Upper lobe of left lung (tissue), 6 donors: Measurements from ENCODE around the gene B4GALNT2. TPM values are rescaled to one million over a fixed set of nuclear protein-coding genes. Genes with fewer than 3 reads are reported as not detected.

Source experiments
- ATAC-seq, 2 donors: fragments of 200-7000 bp; cut with Tn5 transposase; one replicate each; pipeline ENCODE4 v1.9.1; 2022; ENCODE audit warnings: mild to moderate bottlenecking in 2 of 2, moderate library complexity in 2 of 2; ENCODE audit not compliant: low FRiP score in 2 of 2
- DNase-seq, 2 donors: peaks; one replicate each; pipeline ENCODE4 v3.0.0-alpha.2; 2019 to 2020
- H3K27ac ChIP-seq, 4 donors: fragments of 200-600 bp; sonication (generic); one replicate each; pipeline ENCODE4 v1.5.1; 2016 to 2019
- H3K27me3 ChIP-seq, 4 donors: fragments of 200-600 bp; sonication (generic); one replicate each; pipeline ENCODE4 v1.5.1; 2017 to 2019
- H3K36me3 ChIP-seq, 4 donors: fragments of 200-600 bp; sonication (generic); one replicate each; pipeline ENCODE4 v1.5.1; 2016 to 2019
- H3K4me1 ChIP-seq, 4 donors: fragments of 200-600 bp; sonication (generic); one replicate each; pipeline ENCODE4 v1.5.1; 2018 to 2019
- H3K4me3 ChIP-seq, 4 donors: fragments of 200-600 bp; sonication (generic); one replicate each; pipeline ENCODE4 v1.5.1; 2017 to 2019; ENCODE audit warnings: mild to moderate bottlenecking in 2 of 4, moderate library complexity in 1 of 4
- H3K9me3 ChIP-seq, 4 donors: fragments of 200-600 bp; sonication (generic); one replicate each; pipeline ENCODE4 v1.5.1; 2018 to 2019
- EP300 ChIP-seq, 4 donors: sonication (generic); formaldehyde crosslinking; IDR thresholded peaks; one replicate each; pipeline ENCODE4 v1.5.1; 2017; ENCODE audit warnings: antibody characterized with exemption in 4 of 4, control low read depth in 2 of 4
- POLR2A ChIP-seq, 4 donors: fragments of 450-650 bp; IDR thresholded peaks; one replicate each; pipeline ENCODE4 v1.5.1; 2016 to 2017; ENCODE audit warnings: antibody characterized with exemption in 4 of 4, mild to moderate bottlenecking in 2 of 4
- POLR2AphosphoS5 ChIP-seq, 2 donors: sonication (generic); formaldehyde crosslinking; IDR thresholded peaks; one replicate each; pipeline ENCODE4 v1.5.1; 2017; ENCODE audit warnings: antibody characterized with exemption in 2 of 2
- WGBS, 2 donors: methylation state at CpG; one replicate each; pipeline ENCODE4 v1.1.5; 2017 to 2018; 5-methylcytosine and 5-hydroxymethylcytosine counted together
- total RNA-seq, 6 donors: library from RNA; depleted of rRNA in 4 of 6; stranded (reverse); fragments of >200 nt in 4 of 6; gene quantifications; one replicate each; pipeline versions ENCODE4 v1.1.0 to v1.2.1, GENCODE V29; 2016 to 2021
- TF ChIP-seq, protein P1 (sequence below), 6 experiments: fragments of 450-650 bp in 4 of 6; fragments of 200-600 bp in 2 of 6; sonication (generic) in 2 of 6; IDR thresholded peaks; one replicate each; pipeline ENCODE4 v1.5.1; 2016 to 2019; ENCODE audit warnings: antibody characterized with exemption in 6 of 6
- donor health status: DM: no; HTN: no; CAD: no; lungs with moderate emphysema.
- donor health status: DM: no; HTN: yes; CAD: no; lungs with severe emphysema.

The B4GALNT2 gene
- total RNA-seq, 6 donors from 2014 or later = 0.11 to 1.0 (median 0.16) TPM

DNA sequence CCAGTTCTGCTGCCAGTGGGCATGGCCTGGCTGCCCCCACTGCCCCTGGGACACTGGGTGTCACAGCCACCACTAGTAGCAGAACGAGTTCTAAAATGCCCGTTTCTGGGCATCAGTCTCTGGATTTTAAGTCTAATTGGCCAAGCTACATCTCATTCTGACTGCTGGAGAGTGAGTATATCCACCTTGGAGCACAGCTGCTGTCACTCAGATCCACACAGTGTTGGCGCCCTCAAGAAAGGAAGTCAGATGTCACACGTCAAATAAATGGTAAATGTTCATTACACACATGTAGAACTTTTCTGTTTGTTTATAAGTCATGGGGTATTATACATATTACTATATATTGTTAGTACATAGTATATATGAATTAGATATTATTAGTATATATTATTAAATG, 58.4 kb downstream of the B4GALNT2 start:
- 36 to 43% methylated on average over 4 of the region's 4 CpGs for WGBS, 2 donors
- Histone ChIP-seq H3K27me3 (no peaks in the 10 kb centered on the region), H3K4me3 (no peak overlapping the region), H3K9me3 (no peaks in the 10 kb centered on the region), H3K27ac (peak overlapping the region in 2 of 4 donors; percentile 12 to 92), H3K4me1 (peaks cover 0 to 13% (median 9%) of the 10 kb centered on the region in 4 donors), H3K36me3 (no peaks in the 10 kb centered on the region)
- no peak for ATAC-seq
- TF ChIP-seq POLR2A (IDR thresholded peaks at IDR 0.05) = no peak
- no peak for TF ChIP-seq EP300 (IDR thresholded peaks at IDR 0.05)
- no peak for TF ChIP-seq POLR2AphosphoS5 (IDR thresholded peaks at IDR 0.05)
- TF ChIP-seq, protein P1, sequence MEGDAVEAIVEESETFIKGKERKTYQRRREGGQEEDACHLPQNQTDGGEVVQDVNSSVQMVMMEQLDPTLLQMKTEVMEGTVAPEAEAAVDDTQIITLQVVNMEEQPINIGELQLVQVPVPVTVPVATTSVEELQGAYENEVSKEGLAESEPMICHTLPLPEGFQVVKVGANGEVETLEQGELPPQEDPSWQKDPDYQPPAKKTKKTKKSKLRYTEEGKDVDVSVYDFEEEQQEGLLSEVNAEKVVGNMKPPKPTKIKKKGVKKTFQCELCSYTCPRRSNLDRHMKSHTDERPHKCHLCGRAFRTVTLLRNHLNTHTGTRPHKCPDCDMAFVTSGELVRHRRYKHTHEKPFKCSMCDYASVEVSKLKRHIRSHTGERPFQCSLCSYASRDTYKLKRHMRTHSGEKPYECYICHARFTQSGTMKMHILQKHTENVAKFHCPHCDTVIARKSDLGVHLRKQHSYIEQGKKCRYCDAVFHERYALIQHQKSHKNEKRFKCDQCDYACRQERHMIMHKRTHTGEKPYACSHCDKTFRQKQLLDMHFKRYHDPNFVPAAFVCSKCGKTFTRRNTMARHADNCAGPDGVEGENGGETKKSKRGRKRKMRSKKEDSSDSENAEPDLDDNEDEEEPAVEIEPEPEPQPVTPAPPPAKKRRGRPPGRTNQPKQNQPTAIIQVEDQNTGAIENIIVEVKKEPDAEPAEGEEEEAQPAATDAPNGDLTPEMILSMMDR (IDR thresholded peaks at IDR 0.05) = no peak
- DNase-seq = peak in 1 of 2 donors; percentile 24

DNA sequence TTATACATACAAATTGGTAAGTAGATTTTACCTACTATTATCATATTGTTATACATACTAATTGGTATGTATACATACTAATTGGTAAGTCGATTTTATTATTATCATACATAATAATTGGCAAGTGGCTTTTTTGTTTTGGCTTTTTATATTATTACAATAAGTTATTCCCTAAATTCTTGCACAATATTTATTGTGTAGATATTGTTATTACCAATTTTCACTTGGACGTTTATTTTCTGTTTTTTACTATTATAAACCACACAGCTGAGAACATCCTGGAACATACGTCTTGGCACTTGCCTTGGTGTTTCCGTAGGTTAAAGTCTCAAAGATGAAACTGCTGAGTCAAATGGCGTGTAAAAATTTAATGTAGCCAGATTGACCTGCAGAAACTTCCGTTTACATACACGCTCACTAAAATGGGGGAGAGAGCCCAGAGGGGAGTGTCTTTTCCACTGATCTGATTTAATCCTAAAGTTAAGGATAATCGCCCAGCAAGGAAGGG, 58.9 kb downstream of the B4GALNT2 start:
- no peak for ATAC-seq
- peak overlapping the region; percentile 92 to 99 (median 96) for H3K27ac ChIP-seq
- H3K4me1 ChIP-seq = peaks cover 0 to 13% (median 9%) of the 10 kb centered on the region in 4 donors
- TF ChIP-seq, protein P1 (IDR thresholded peaks at IDR 0.05) = no peak
- no peak for TF ChIP-seq POLR2A (IDR thresholded peaks at IDR 0.05)
- no peak for TF ChIP-seq POLR2AphosphoS5 (IDR thresholded peaks at IDR 0.05)
- no peak for TF ChIP-seq EP300 (IDR thresholded peaks at IDR 0.05)
- H3K36me3 ChIP-seq = no peaks in the 10 kb centered on the region
- H3K9me3 ChIP-seq = no peaks in the 10 kb centered on the region
- H3K4me3 ChIP-seq = peak overlapping the region; percentile 37 to 88 (median 75)
- DNase-seq = no peak
- H3K27me3 ChIP-seq = no peaks in the 10 kb centered on the region
- 5 to 7% methylated on average over 8 of the region's 8 CpGs for WGBS, 2 donors

DNA sequence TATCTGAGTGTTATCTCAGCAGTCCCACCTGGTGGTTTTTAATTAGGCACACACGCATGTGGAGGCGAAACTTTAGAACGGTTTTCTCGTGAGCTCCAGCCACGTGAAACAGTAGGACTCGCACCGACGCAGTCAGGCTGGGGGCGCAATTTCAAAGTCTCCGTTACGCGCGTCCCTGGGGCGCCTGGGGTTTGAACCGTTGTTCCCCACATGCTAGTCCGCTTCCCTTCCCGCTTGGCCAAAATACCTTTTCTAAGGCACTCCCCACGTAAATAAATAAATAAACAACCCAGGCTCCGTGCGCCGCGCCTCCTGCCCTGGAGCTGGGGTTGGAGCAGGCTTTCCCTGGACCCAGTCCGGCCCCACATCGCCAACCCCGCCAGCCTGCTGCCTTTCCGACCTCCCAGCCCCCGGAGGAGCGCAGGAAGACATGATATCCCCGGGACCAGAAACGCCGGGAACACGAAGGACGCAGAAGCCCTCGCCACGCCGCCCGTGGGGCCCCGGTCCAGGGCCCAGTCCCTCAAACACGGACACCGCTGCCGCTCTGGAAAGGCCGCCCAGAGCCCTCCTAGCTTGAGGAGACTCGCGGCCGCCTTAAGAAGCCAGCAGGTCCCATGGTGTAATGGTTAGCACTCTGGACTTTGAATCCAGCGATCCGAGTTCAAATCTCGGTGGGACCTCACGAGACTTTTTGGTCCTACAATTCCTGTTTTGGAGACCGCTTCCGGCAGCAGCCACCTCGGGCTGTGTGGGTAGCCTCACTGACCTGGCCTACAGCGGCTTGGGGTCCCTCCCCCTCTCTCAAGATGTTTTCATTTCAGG, 59.6 kb downstream of the B4GALNT2 start:
- TF ChIP-seq POLR2AphosphoS5 (IDR thresholded peaks at IDR 0.05) = peak; percentile 21 to 48
- peak in 1 of 4 donors; percentile 5 for TF ChIP-seq EP300 (IDR thresholded peaks at IDR 0.05)
- TF ChIP-seq, protein P1 (IDR thresholded peaks at IDR 0.05) = peak in 3 of 6 experiments; percentile 24 to 32 (median 26)
- TF ChIP-seq POLR2A (IDR thresholded peaks at IDR 0.05) = peak in 2 of 4 donors; percentile 51 to 52
- peak; percentile 94 to 95 for DNase-seq
- ATAC-seq = peak; percentile 93 to 95

DNA sequence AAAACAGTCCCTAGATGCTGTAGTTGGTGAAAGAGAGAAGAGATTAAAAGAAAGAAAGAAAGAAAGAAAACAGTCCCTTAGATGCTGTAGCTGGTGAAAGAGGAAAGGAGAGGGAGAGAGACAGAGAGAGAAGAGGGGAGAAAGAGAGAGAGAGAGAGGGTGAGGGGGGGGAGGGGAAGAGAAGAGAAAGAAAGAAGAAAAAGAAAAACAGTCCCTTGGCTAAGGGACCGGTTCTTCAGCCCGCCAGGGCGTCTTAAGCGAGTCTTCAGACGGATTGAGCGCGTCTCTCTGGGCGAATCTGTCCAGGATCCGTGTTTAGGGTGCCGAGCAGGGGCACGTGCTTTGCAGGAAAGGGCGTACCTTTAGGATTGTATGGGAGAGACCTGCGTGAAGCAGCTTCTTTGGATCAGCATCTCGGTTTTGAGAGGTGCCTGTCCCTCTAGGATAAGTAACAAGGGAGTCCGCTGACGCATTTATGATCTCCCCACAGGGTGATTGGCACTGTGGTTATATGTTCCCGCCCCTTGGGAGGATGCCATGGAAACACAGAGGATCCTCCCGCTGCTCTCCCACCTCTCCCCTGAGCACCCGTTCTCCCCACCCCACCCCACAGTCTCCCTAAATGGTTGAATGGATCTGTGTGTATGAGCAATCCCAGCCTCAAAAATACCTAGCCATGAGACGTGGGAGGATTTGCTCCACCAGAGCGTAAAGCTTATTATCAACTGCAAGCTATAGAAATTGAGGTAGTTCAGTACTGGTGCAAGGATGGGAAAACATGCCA, 61.1 kb downstream of the B4GALNT2 start:
- TF ChIP-seq POLR2AphosphoS5 (IDR thresholded peaks at IDR 0.05) (peak in 1 of 2 donors; percentile 36), EP300 (IDR thresholded peaks at IDR 0.05) (no peak), POLR2A (IDR thresholded peaks at IDR 0.05) (peak in 1 of 4 donors; percentile 75)
- TF ChIP-seq, protein P1 (IDR thresholded peaks at IDR 0.05) = no peak
- peak overlapping the region; percentile 43 to 88 (median 75) for H3K4me3 ChIP-seq
- ATAC-seq (peak; percentile 1 to 7), DNase-seq (peak in 1 of 2 donors; percentile 60)
- H3K36me3 ChIP-seq = no peaks in the 10 kb centered on the region
- no peaks in the 10 kb centered on the region for H3K27me3 ChIP-seq
- H3K27ac ChIP-seq = peak overlapping the region; percentile 92 to 99 (median 96)
- WGBS, 2 donors = 13 to 18% methylated on average over 19 to 21 of the region's 21 CpGs
- peaks cover 0 to 13% (median 9%) of the 10 kb centered on the region in 4 donors for H3K4me1 ChIP-seq
- H3K9me3 ChIP-seq = no peaks in the 10 kb centered on the region

More for the DNA sequence above, 59.6 kb downstream of the B4GALNT2 start:
- Histone ChIP-seq H3K27me3 (no peaks in the 10 kb centered on the region), H3K4me1 (peaks cover 0 to 13% (median 9%) of the 10 kb centered on the region in 4 donors), H3K4me3 (peak overlapping the region; percentile 37 to 88 (median 75)), H3K27ac (peak overlapping the region; percentile 92 to 99 (median 96)), H3K36me3 (no peaks in the 10 kb centered on the region), H3K9me3 (no peaks in the 10 kb centered on the region)
- 0 to 1% methylated on average over 38 to 46 of the region's 53 CpGs for WGBS, 2 donors
